Vagina (tissue), 2 donors: ENCODE data around the gene CDON.

Experiments used
- POLR2A ChIP-seq, 2 donors: fragments of 450-650 bp; IDR thresholded peaks; one replicate each; pipeline ENCODE4 v1.6.1; 2017; ENCODE audit warnings: antibody characterized with exemption in 2 of 2, mild to moderate bottlenecking in 2 of 2, moderate library complexity in 2 of 2
- POLR2AphosphoS5 ChIP-seq, 2 donors: sonication (generic); formaldehyde crosslinking; IDR thresholded peaks; one replicate each; pipeline ENCODE4 v1.9.0; 2017; ENCODE audit warnings: antibody characterized with exemption in 2 of 2, mild to moderate bottlenecking in 2 of 2, low read depth in 1 of 2; ENCODE audit not compliant: insufficient read depth in 1 of 2
- TF ChIP-seq, protein P1 (sequence below), 3 experiments: fragments of 450-650 bp in 2 of 3; fragments of 200-600 bp in 1 of 3; sonication (generic) in 1 of 3; IDR thresholded peaks; one replicate each; pipeline ENCODE4 v1.5.1; 2017 to 2019; ENCODE audit warnings: antibody characterized with exemption in 3 of 3, mild to moderate bottlenecking in 2 of 3, moderate library complexity in 2 of 3

DNA sequence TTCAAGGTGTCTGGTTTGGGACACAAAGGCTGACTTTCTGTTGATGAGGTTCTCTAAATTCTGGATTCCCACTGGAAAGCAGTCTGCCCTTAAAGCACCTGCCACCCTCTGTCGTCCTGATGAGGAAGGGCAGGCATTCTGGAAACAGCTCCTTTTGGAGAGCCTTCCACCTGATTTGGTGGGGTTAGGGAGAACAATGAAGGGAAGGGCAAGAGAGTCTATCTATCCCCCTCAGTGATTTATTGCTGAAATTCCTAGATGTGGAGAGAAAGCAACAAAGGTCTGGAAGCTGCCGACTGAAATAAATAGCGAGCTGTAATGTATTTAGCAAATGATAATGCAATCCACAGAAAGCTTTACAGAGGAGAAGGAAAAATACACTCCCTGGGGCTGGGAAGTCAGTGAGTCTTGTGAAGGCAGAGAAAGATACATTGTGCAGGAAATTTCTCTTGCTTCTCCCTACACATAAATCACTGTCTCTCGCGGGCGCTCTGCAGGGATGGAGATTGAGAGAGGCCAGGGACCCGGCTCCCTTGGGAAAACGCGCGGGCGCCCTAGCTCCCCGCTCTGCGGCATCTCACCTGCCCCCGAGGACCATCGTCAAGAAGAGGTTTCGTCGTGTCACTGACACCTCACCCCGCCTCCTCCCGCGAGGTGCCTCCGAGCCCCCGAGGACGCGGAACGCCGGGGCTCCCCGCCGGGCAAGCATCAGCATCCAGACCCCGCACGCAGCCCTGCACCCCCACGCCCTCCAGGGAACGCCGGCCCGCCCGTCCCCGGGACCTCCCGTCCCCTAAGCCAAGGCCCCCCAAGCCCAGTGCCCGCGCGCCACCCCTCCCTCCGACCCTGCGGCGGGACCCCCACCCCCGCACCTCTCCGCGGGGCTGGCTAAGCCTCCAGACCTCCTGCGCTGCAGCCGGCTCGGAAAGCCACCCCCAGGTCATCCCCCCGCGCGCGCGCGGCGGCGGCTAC lies 673 bp downstream of the CDON start:
- no peak for TF ChIP-seq POLR2A (IDR thresholded peaks at IDR 0.05)
- TF ChIP-seq, protein P1, sequence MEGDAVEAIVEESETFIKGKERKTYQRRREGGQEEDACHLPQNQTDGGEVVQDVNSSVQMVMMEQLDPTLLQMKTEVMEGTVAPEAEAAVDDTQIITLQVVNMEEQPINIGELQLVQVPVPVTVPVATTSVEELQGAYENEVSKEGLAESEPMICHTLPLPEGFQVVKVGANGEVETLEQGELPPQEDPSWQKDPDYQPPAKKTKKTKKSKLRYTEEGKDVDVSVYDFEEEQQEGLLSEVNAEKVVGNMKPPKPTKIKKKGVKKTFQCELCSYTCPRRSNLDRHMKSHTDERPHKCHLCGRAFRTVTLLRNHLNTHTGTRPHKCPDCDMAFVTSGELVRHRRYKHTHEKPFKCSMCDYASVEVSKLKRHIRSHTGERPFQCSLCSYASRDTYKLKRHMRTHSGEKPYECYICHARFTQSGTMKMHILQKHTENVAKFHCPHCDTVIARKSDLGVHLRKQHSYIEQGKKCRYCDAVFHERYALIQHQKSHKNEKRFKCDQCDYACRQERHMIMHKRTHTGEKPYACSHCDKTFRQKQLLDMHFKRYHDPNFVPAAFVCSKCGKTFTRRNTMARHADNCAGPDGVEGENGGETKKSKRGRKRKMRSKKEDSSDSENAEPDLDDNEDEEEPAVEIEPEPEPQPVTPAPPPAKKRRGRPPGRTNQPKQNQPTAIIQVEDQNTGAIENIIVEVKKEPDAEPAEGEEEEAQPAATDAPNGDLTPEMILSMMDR (IDR thresholded peaks at IDR 0.05): peak in 2 of 3 experiments; percentile 7 to 18
- TF ChIP-seq POLR2AphosphoS5 (IDR thresholded peaks at IDR 0.05; ENCODE audit: insufficient read depth in 1 of 2, low read depth in 1 of 2): no peak
